Vagina (tissue), 2 donors: ENCODE results near the gene ABAT.

Experiments
- POLR2A ChIP-seq, 2 donors: fragments of 450-650 bp; IDR thresholded peaks; one replicate each; pipeline ENCODE4 v1.6.1; 2017; ENCODE audit warnings: antibody characterized with exemption in 2 of 2, mild to moderate bottlenecking in 2 of 2, moderate library complexity in 2 of 2
- TF ChIP-seq, protein P1 (sequence below), 3 experiments: fragments of 450-650 bp in 2 of 3; fragments of 200-600 bp in 1 of 3; sonication (generic) in 1 of 3; IDR thresholded peaks; one replicate each; pipeline ENCODE4 v1.5.1; 2017 to 2019; ENCODE audit warnings: antibody characterized with exemption in 3 of 3, mild to moderate bottlenecking in 2 of 3, moderate library complexity in 2 of 3

DNA sequence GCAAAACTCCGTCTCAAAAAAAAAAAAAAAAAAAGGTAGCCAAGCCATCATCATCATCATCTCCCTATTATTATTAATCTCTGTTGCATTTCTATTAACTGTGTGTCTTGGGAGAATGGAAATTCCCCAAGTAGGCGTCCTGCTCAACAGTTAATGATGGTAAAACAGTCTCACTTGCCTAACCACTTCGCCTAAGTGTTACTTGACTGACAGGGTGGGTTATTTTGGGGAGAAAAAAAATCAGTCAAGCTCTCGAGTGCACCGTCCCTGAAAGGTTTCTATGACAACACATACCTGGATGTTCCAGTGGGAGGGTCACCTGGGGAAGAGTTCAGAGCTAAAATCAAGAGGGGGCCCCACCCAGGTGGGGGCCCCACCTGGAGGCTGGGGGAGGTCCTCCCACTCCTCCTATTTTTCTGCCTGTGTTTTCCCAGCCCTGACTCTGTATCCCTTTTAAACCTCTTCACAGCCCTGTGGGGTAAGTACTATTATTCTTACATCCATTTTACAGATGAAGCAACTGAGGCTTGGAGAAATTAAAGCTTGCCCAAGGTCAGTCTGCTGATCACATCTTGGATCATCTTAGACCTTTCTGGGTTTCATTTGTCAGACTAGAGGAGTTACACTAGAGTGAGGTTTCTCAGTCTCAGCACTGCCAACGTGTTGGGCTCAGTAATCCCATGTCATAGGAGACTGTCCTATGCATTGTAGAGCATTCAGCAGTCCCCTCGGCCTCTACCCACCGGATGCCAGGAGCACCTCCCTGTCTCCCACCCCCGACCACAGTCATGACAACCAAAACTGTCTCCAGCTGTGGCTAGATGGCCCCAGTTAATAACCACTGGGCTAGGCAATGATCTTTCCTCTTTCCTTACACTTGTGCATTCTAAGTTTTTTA, 11.0 kb upstream of the ABAT start:
- TF ChIP-seq, protein P1, sequence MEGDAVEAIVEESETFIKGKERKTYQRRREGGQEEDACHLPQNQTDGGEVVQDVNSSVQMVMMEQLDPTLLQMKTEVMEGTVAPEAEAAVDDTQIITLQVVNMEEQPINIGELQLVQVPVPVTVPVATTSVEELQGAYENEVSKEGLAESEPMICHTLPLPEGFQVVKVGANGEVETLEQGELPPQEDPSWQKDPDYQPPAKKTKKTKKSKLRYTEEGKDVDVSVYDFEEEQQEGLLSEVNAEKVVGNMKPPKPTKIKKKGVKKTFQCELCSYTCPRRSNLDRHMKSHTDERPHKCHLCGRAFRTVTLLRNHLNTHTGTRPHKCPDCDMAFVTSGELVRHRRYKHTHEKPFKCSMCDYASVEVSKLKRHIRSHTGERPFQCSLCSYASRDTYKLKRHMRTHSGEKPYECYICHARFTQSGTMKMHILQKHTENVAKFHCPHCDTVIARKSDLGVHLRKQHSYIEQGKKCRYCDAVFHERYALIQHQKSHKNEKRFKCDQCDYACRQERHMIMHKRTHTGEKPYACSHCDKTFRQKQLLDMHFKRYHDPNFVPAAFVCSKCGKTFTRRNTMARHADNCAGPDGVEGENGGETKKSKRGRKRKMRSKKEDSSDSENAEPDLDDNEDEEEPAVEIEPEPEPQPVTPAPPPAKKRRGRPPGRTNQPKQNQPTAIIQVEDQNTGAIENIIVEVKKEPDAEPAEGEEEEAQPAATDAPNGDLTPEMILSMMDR (IDR thresholded peaks at IDR 0.05), result no peak
- no peak for TF ChIP-seq POLR2A (IDR thresholded peaks at IDR 0.05)
